AG09309 (cell line): ENCODE results near the gene SYNE1.

ENCODE experiments used
- DNase-seq: peaks from one replicate; pipeline ENCODE4 v3.0.0-alpha.2; 2010; ENCODE audit warnings: low read depth
- H3K4me3 ChIP-seq: 2 replicates; pipeline ENCODE4 v1.5.1; 2011; ENCODE audit warnings: mild to moderate bottlenecking, low read depth, low read length, moderate library complexity; ENCODE audit not compliant: control insufficient read depth
- CTCF ChIP-seq: IDR thresholded peaks from 2 replicates; pipeline ENCODE4 v1.5.1; 2011; ENCODE audit warnings: mild to moderate bottlenecking, low read depth, low read length, inconsistent platforms; ENCODE audit not compliant: insufficient read depth, control insufficient read depth; ENCODE audit errors: missing control alignments

Gene SYNE1

GRCh38 chr6:152587473-152587872 is 49.7 kb downstream of the SYNE1 start:
- no peak for DNase-seq
- no peak overlapping the region for H3K4me3 ChIP-seq
- no peak for TF ChIP-seq CTCF

GRCh38 chr6:152585236-152585635 is 51.9 kb downstream of the SYNE1 start:
- DNase-seq: no peak
- no peak overlapping the region for H3K4me3 ChIP-seq
- TF ChIP-seq CTCF: no peak

GRCh38 chr6:152583888-152584287 is 53.3 kb downstream of the SYNE1 start:
- no peak overlapping the region for H3K4me3 ChIP-seq
- no peak for TF ChIP-seq CTCF
- no peak for DNase-seq

GRCh38 chr6:152576525-152576924 is 60.6 kb downstream of the SYNE1 start:
- H3K4me3 ChIP-seq: no peak overlapping the region
- no peak for DNase-seq
- TF ChIP-seq CTCF: no peak

GRCh38 chr6:152575621-152576150 is 61.5 kb downstream of the SYNE1 start:
- no peak for TF ChIP-seq CTCF
- peak; percentile 34 for DNase-seq
- no peak overlapping the region for H3K4me3 ChIP-seq

GRCh38 chr6:152575161-152575560 is 62.0 kb downstream of the SYNE1 start:
- TF ChIP-seq CTCF: no peak
- no peak overlapping the region for H3K4me3 ChIP-seq
- no peak for DNase-seq

- TF ChIP-seq CTCF: no peak
- no peak overlapping the region for H3K4me3 ChIP-seq
- no peak for DNase-seq
These were observed 63.4 kb downstream of the SYNE1 start for GRCh38 chr6:152573762-152574161.
